ENCODE measurements around the gene COL11A2.

- TF ChIP-seq CTCF (conservative IDR thresholded peaks at IDR 0.05; ENCODE audit: low read depth in 2 of 2) (no peak), JUNB (IDR thresholded peaks at IDR 0.05; ENCODE audit: unreplicated experiment) (no peak), POLR2AphosphoS5 (IDR thresholded peaks at IDR 0.05; ENCODE audit: low read depth) (no peak), EZH2 (IDR thresholded peaks at IDR 0.05; ENCODE audit: low read depth, unreplicated experiment) (no peak), ETS1 (IDR thresholded peaks at IDR 0.05) (no peak), CREB1 (CRISPR knock-in tag; IDR thresholded peaks at IDR 0.05; ENCODE audit: low read depth) (no peak)
Observed at GRCh38 chr6:33140556-33140955, 51.7 kb downstream of the COL11A2 start.

Measured in GM23338 (cell line).